Testis (tissue), 3 donors: ENCODE results near the gene SLC35F4. TPM values are rescaled to one million over a fixed set of nuclear protein-coding genes. Genes with fewer than 3 reads are reported as not detected.

Experiments
- DNase-seq: peaks from one replicate; pipeline ENCODE4 v3.0.0-alpha.2; 2019
- H3K27ac ChIP-seq, 2 donors: fragments of 200-600 bp; sonication (generic); one replicate each; pipeline ENCODE4 v1.5.1; 2019
- H3K27me3 ChIP-seq: fragments of 200-600 bp; sonication (generic); one replicate; pipeline ENCODE4 v1.5.1; 2019
- H3K36me3 ChIP-seq: fragments of 200-600 bp; sonication (generic); one replicate; pipeline ENCODE4 v1.5.1; 2017; ENCODE audit warnings: low read depth; ENCODE audit errors: missing control alignments
- H3K4me1 ChIP-seq: fragments of 200-600 bp; sonication (generic); one replicate; pipeline ENCODE4 v1.5.1; 2019
- H3K4me3 ChIP-seq, 2 donors: fragments of 200-600 bp; sonication (generic); one replicate each; pipeline ENCODE4 v1.5.1; 2017 to 2019
- H3K9me3 ChIP-seq: fragments of 200-600 bp; sonication (generic); one replicate; pipeline ENCODE4 v1.5.1; 2017
- POLR2A ChIP-seq: fragments of 450-650 bp; IDR thresholded peaks from one replicate; pipeline ENCODE4 v1.6.1; 2017; ENCODE audit warnings: antibody characterized with exemption, mild to moderate bottlenecking, moderate library complexity
- intact Hi-C: fragments of 100-400 bp; cut with DNase I; formaldehyde crosslinking; loops from one replicate; pipeline ENCODE4 v1.15.1; 2023; ENCODE audit warnings: low total_unique reads
- polyA plus RNA-seq: library from polyadenylated mRNA; stranded (reverse); fragments of 350-450 nt; fragmentation: Illumina TruSeq; extraction: RNeasy Lipid Tissue Mini Kit (QIAGEN cat#74804); gene quantifications from one replicate; pipeline ENCODE4 v1.2.3, GENCODE V29; 2014; ENCODE audit warnings: low read depth, low replicate concordance; ENCODE audit not compliant: insufficient read depth
- total RNA-seq, 2 donors: library from RNA; depleted of rRNA; stranded (reverse); fragments of >200 nt; gene quantifications; one replicate each; pipeline ENCODE4 v1.2.3, GENCODE V29; 2016
- TF ChIP-seq, protein P1 (sequence below), 3 experiments: fragments of 450-650 bp in 2 of 3; fragments of 200-600 bp in 1 of 3; sonication (generic) in 1 of 3; IDR thresholded peaks; one replicate each; pipeline ENCODE4 v1.5.1; 2016 to 2019; ENCODE audit warnings: antibody characterized with exemption in 3 of 3, mild to moderate bottlenecking in 2 of 3, moderate library complexity in 1 of 3

Gene SLC35F4
- total and polyA plus RNA-seq, 3 donors from 2014 or later = 0.50 to 2.8 (median 2.3) TPM

DNA sequence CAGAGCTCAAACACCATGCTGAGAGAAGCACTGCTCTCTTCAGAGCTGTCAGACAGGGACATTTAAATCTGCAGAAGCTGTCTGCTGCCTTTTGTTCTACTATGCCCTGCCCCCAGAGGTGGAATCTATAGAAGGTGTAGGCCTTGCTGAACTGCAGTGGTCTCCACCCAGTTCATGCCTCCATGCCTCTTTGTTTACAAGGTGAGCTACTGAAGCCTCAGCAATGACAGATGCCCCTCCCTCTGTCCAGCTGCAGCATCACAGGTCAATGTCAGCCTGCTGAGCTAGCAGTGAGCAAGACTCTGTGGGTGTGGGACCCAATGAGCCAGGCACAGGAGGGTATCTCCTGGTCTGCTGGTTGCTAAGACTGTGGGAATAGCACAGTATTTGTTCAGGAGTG lies 346.8 kb downstream of the SLC35F4 start:
- intact Hi-C loops = no loop called here
- TF ChIP-seq, protein P1, sequence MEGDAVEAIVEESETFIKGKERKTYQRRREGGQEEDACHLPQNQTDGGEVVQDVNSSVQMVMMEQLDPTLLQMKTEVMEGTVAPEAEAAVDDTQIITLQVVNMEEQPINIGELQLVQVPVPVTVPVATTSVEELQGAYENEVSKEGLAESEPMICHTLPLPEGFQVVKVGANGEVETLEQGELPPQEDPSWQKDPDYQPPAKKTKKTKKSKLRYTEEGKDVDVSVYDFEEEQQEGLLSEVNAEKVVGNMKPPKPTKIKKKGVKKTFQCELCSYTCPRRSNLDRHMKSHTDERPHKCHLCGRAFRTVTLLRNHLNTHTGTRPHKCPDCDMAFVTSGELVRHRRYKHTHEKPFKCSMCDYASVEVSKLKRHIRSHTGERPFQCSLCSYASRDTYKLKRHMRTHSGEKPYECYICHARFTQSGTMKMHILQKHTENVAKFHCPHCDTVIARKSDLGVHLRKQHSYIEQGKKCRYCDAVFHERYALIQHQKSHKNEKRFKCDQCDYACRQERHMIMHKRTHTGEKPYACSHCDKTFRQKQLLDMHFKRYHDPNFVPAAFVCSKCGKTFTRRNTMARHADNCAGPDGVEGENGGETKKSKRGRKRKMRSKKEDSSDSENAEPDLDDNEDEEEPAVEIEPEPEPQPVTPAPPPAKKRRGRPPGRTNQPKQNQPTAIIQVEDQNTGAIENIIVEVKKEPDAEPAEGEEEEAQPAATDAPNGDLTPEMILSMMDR (IDR thresholded peaks at IDR 0.05) = no peak
- no peak for TF ChIP-seq POLR2A
- no peaks in the 10 kb centered on the region for H3K9me3 ChIP-seq

More for the DNA sequence above, 346.8 kb downstream of the SLC35F4 start:
- Histone ChIP-seq H3K27me3 (no peaks in the 10 kb centered on the region), H3K4me1 (no peaks in the 10 kb centered on the region), H3K36me3 (no peaks in the 10 kb centered on the region), H3K27ac (no peak overlapping the region), H3K4me3 (no peak overlapping the region)
- DNase-seq = no peak
